SIG-M5 treated with dmso at 0.1 percent for 504 hours (cell line): Measurements from ENCODE around the gene ATP12A.

Experiments used
- DNase-seq: peaks from one replicate; lab custom pipeline; 2025; ENCODE audit not compliant: unreplicated experiment; lab: John Stamatoyannopoulos, UW

The ATP12A gene

DNA sequence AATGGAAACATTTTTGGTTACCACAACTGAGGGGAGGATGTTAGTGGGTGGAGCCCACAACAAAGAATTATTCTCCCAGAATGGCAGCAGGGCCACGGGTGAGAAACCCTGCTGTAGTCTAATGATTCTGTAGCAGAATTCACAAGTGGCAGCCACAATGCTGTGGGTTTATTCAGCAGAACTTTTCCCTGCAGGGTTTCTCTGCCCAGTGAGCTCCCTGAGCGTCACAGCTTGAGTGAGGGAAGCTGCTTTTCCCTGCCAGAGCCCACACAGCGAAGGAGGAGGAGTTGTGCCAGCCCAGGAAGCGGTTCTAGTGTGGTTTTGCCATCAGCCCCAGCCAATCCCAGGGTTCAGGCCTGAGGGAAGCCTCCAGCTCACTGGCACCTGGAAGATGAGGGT lies 4.4 kb downstream of the ATP12A start:
- no peak for DNase-seq

- DNase-seq, result no peak
Measured at GRCh38 chr13:24685314-24685713, 5.1 kb downstream of the ATP12A start.

DNA sequence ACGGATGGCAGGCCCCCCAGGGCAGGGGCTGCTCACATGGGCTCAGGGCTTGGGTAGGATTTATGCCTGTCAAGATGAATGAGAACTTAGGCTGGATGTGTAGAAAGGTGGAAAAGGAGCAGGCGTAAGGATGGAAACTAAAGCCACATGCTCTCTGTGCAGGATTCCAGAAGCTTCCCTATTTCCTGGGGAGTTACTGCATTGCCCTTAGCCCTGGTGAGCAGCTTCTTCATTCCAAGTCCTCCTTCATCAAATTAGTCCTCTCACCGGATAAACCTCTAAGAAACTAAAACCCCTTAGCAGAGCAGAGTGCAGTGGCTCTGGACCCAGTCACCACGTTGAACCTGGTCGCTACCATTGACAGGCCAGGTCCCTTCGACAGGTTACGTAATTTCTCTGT lies 7.4 kb downstream of the ATP12A start:
- no peak for DNase-seq

- DNase-seq, result no peak
Measured at GRCh38 chr13:24688111-24688510, 7.9 kb downstream of the ATP12A start.

- no peak for DNase-seq
Measured at GRCh38 chr13:24688950-24689349, 8.7 kb downstream of the ATP12A start.

- DNase-seq, result no peak
Measured at GRCh38 chr13:24691381-24691780, 11.2 kb downstream of the ATP12A start.

GRCh38 chr13:24692561-24692960 lies 12.4 kb downstream of the ATP12A start:
- DNase-seq, result no peak

DNA sequence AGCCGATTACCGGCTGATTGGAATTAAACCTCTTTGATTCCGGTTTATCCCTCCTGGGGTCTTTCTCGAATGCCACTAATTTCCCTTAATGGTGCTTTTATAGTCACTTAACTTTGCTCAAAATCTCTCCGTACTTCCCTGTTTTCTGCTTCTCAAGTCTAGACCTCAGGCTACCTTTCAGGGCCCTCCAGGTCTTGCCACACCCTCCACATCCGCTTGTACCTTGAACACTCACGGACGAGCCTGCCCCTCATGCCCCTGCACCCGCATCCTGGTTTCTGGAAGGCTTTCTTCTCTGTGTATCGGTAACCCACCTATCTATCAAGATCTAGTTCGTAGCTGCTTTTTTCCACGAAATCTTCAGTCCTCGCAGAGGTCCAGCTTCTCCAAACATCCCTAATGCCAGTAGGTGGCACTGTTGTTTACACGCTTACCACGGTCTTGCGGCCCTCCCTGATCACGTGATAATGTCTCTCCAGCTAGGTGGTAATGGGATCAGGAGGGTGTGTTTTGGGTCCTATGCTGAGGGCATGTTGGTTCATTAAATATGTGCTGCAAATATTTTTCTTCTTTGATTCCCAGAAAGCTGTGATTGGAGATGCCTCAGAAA lies 13.8 kb downstream of the ATP12A start:
- DNase-seq, result peak; percentile 66

DNA sequence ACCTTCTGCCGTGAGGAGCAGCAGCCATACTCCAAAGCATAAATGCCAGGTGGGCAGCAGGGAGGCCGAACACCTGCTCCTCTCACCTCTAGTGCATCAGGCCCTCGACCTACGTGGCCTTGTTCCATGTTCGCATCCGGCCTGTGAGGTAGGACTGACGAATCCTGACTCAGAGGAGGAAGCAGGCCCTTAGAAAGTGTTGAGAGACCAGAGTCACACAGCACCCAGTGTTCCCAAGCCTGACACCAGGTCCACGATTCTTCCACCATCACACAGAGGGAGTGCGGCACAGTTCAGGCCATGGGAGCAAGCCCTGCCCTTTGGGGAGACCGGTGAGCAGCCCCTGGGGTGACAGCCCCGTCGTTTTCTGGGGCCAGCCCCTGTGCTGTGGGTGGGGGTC lies 14.7 kb downstream of the ATP12A start:
- DNase-seq, result no peak

GRCh38 chr13:24698686-24699085 lies 18.5 kb downstream of the ATP12A start:
- no peak for DNase-seq

- DNase-seq, result no peak
Measured at GRCh38 chr13:24699541-24699940, 19.3 kb downstream of the ATP12A start.

DNA sequence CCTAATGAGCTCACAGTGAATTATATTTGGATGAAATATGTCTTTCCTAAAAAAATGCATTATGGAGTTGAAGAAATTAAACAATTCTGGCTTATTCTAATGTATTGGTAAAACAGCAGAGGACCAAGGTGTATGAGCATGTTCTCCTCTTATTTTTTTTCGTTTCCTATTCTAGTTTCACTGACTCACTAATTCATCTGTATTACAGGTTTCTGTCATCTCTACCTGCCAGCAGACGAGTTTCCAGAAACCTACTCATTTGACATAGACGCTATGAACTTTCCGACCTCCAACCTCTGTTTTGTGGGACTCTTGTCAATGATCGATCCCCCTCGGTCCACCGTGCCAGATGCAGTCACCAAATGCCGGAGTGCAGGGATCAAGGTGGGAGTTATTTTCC lies 20.3 kb downstream of the ATP12A start:
- DNase-seq, result no peak

DNA sequence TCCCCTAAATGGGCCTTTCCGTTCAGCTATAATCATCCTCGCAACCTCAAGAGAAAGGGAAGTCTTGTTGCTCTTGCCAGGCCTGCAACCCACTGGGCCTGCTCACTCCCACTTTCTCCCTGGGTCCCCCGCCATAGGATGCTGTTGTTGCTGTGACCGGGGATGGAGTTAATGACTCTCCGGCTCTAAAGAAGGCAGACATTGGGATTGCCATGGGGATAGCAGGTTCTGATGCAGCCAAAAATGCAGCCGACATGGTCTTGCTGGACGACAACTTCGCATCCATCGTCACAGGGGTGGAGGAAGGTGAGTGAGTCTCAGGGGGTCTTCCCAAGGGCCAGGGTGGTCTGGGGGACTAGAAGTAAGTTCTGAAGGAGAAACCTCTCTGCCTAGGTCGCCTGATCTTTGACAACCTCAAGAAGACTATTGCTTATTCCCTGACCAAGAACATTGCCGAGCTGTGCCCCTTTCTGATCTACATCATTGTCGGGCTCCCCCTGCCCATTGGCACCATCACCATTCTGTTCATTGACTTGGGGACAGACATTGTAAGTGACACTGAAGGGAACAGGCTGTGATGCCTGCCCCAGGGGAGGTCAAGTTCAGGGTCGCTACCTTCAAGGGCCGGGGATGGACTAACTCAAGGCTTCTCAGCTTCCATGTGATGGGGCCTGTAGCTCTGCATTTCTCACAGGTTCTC lies 26.8 kb downstream of the ATP12A start:
- DNase-seq, result no peak

DNA sequence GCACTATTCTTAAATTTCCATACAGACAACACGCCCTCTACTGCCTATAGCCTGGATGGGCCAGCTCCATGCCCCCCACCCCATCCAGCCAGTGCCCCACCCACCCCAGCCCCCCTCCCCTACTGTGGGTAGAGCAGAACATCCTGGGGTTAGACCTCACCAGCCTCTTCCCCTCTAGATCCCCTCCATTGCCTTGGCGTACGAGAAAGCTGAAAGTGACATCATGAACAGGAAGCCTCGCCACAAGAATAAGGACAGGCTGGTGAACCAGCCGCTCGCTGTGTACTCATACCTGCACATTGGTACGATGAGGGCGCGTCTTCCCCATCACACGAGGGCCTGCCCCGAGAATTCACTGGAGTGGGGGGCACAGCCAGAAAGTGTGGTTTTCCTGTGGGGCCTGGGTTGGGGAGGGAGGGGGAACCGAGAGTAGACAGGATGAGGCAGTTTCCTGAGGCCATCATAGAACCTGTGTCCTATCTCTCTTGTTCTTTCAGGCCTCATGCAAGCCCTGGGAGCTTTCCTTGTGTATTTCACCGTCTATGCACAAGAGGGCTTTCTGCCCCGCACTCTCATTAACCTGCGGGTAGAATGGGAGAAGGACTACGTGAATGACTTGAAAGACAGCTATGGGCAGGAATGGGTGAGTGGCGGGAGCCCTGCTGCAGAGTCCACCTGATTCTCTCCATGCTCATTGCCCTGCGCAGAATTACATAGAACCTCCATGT lies 29.1 kb downstream of the ATP12A start:
- no peak for DNase-seq

DNA sequence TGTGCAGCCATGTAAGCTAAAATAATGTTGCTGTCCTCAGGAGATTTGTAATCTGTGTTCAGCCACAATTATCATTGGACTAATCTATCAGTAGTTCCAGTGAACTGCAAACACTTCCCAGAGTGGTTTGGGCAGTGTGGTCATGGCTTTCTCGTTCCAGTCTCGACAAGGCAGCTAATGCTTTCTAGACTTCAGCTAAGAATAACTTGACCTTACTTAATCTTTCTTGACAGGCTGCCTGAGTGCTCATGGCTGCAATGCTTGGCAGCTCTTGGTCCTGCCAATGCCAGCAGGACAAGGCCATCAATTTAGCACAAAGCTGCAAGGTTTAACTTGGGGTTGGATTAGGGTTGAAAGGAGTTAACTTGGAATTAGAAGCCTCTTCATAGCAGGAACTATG lies 32.8 kb downstream of the ATP12A start:
- DNase-seq, result no peak

GRCh38 chr13:24716011-24716410 lies 35.8 kb downstream of the ATP12A start:
- DNase-seq, result no peak

DNA sequence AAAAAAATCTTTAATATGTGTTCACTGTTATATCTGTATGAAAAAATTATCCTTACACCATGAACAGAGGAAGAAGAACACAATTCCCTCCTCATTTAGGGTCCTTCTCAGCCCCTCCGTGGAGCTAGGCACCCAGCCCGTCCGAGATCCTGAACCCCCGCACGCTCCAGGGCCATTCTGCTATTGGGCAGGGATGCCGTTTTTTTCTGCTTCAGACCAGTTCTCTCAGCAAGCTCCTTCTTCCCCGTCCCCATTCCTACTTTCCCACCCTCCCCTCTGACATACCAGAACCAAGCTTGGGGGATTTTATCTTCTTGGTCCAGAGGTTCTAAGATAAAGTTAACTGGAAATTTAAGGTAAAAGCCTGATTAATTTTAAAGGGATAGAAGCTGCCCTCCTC lies 36.2 kb downstream of the ATP12A start:
- DNase-seq, result no peak

DNA sequence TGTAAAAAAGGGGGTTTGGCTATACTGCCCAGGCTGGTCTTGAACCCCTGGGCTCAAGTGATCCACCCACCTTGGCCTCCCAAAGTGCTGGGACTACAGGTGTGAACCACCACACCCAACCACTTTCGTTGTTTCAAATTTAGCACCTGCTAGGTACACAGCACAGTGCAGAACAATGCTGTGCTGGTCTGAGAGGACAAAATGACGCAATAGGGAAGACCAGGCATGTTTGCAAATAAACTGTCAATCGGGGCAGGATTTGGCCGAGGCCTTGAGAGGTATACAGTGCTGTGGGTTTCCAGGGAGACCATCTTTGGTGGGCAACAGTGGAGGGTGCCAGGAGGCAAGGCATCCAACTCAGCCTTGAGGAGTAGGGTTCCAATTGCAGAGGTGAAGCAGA lies 37.0 kb downstream of the ATP12A start:
- DNase-seq, result no peak

DNA sequence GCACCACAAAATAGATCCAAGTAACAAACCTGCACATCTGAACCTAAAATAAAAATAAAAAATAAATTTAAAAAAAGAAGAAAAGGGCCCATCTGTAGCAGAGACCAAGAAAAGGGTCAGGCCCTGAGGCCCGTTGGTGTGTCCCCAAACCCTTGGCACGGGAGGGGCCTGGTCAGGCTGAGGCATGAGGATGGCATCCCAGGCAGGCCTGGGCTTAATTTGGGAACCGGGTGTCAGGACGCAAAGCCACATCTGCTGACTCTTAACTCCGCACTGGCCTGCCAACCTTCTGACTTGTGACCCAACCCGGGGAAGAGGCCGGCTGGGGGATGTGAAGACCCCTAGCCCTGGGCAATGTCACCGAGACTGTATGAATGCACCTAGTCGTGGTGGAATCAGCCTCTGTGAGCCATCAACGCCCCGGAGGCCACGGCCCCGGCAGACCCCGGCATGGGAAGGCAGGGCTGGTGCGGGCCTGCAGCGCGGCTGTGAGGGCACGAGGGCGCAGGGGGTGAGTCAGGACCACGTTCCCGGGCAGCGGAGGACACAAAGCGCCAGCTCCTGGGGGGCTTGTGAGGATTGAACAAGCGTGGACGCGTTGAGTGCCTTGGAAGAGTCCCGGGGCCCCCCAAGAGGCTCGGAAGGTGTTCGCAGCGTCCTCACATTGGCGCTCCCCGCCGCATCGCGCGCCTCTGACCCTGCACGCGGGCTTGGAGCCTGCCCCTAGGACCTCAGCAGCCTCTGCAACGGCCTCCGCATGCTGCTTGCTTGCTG lies 38.2 kb downstream of the ATP12A start:
- DNase-seq, result no peak

- no peak for DNase-seq
Measured at GRCh38 chr13:24719139-24719538, 38.9 kb downstream of the ATP12A start.

GRCh38 chr13:24723206-24723605 lies 43.0 kb downstream of the ATP12A start:
- no peak for DNase-seq

- DNase-seq, result no peak
Measured at GRCh38 chr13:24724714-24725113, 44.5 kb downstream of the ATP12A start.
